ENCODE results near the gene TH. TPM values are rescaled to one million over a fixed set of nuclear protein-coding genes. Genes with fewer than 3 reads are reported as not detected.
"Not testable (repeated sequence)": the region's sequence is repeated elsewhere in the genome, so short reads cannot be mapped to it uniquely, and the experiment has no call there.

The TH gene
- total RNA-seq, 2 donors from 2014 or later: not detected

DNA sequence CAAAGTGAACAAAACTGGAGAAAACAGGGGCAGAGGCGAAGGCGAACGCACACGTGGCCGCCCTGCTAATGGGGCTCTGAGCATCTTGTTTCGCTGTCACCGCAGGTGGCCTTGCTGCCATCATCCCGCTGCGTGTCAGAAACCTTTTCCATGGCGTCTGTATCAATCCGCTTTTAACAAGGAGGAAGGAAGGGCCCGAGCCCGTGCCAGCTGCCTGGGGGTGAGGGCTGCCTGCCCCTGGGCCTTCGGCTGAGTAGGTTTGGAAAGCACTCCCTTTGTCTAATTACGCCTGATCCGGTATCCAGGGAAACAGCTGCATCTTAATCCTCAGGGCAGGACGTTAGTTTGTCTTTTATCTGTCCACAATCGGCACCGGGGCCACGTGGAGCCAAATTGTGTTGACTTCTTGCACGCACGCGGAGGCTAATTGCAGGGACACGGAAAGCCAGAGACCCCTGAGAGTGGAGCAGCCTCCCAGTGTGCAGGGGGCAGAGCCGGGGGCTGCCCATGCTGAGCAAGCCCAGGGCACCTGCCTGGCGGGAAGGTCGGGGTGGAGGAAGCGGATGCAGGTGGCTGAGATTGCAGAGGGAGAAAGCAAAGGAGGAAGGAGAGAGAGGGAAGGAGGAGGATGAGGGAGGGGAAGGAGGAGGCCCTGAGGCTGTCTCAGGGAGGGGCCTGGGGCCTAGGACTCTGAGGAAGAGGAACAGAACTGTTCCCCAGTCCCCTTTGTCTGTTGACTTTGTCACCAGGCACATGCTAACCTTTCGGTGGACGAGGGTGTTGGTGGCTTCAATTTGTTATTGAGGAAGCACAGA lies 19.2 kb upstream of the TH start:
- Mint-ChIP-seq H3K9me3 (no peaks in the 10 kb centered on the region), H3K27ac (no peak overlapping the region), H3K36me3 (no peaks in the 10 kb centered on the region)
- no peak for ATAC-seq
- DNase-seq (ENCODE audit: low spot score in 2 of 2): no peak

DNA sequence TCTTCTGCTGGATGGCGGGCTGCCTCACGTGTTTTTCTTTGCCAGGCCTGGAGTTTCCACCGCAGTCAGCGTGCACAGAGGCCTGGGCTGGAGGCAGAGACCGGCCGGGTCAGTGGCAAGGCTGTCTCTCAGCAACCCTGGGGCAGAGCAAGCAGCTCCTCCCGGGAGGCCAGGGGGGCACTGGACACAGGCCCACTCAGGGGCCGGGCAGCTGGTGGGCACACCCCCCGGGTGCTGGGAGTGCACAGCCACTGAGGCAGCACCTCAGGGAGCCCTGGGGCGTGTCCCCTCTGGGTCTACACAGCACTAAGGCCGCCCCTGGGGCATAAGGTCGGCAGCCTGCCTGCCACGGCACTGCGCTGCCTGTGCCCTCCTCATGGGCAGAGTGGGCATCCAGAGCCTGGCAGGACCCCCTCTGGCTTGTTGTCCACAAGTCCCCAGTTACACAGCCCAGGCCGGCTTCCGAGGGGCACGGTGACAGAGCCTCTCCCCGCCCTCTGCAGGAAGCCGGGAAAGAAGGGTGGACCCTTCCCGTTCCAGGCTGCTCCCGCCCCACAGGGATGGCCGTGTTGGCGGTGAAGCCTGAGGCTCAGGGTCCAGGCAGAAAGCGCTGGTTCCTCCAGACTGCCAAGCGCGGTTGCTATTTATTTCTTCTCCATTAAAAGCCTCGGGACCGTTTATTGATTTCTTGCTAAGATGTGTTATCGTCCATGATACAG lies 18.5 kb upstream of the TH start:
- Mint-ChIP-seq H3K27ac (no peak overlapping the region), H3K9me3 (no peaks in the 10 kb centered on the region), H3K36me3 (no peaks in the 10 kb centered on the region)
- ATAC-seq: no peak
- DNase-seq (ENCODE audit: low spot score in 2 of 2): no peak

DNA sequence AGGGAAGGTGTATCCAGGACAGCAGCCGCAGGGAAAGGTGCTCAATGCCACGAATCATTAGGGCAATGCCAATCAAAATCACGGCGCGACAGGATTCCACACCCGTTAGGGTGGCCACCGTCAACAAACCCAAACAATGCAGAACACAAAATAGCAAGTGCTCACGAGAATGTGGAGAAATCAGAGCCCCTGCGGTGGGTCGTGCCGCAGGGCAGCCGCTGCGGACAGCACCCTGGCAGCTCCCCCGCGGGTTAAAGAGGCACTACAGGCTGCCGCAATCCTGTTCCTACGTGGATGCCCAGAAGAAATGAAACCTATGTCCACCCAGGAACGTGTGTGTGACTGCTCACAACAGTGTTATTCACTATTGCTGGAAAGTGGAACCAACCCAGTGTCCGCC lies 17.1 kb upstream of the TH start:
- no peak for ATAC-seq
- H3K9me3 Mint-ChIP-seq: no peaks in the 10 kb centered on the region
- no peak for DNase-seq (ENCODE audit: low spot score in 2 of 2)
- no peaks in the 10 kb centered on the region for H3K36me3 Mint-ChIP-seq
- no peak overlapping the region for H3K27ac Mint-ChIP-seq

DNA sequence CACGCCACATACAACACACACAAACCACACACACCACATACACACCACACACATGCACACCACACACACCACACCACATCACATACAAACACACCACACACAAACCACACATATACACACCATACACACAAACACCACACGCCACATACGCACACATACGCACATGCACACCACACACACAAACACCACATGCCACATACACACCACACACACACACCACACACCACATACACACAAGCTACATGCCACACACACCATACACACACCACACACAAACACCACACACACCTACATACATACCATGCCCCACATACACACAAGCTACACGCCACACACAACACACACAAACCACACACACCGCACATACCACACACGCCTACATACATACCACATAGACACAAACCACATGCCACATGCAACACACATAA lies 15.7 kb upstream of the TH start:
- no peak for ATAC-seq
- DNase-seq (ENCODE audit: low spot score in 2 of 2): no peak
- no peaks in the 10 kb centered on the region for H3K36me3 Mint-ChIP-seq
- no peak overlapping the region for H3K27ac Mint-ChIP-seq
- H3K9me3 Mint-ChIP-seq: no peaks in the 10 kb centered on the region

DNA sequence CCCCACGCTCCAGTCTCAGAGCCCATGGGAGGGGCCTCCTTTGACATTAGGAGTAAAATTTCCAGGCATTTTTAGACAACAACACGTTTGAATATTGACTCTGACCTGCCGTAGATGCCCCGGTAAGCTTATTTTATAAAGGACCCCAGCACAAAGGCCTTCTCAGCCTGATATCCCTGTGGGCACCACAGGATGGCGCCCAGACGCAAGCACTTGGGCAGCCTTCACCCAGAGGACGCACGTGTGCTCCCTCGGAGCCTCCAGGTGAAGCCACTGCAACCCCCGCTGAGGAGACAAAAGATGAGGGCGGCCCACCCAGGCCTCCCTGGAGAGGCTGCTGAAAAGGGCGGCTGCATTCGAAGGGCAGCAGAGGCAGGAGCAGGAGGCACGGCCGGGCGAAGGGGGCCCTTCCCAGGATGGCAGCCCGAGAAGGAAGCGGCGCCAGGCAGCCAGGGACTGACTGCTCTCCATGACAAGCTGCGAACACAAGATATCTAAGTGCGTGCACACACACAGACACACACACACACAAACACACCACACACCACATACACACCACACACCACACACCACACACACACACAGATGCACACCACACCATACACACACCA lies 15.2 kb upstream of the TH start:
- ATAC-seq: peak; percentile 65 to 91
- Mint-ChIP-seq H3K27ac (no peak overlapping the region), H3K9me3 (no peaks in the 10 kb centered on the region), H3K36me3 (no peaks in the 10 kb centered on the region)
- peak in 1 of 2 donors; percentile 57 for DNase-seq (ENCODE audit: low spot score in 2 of 2)

DNA sequence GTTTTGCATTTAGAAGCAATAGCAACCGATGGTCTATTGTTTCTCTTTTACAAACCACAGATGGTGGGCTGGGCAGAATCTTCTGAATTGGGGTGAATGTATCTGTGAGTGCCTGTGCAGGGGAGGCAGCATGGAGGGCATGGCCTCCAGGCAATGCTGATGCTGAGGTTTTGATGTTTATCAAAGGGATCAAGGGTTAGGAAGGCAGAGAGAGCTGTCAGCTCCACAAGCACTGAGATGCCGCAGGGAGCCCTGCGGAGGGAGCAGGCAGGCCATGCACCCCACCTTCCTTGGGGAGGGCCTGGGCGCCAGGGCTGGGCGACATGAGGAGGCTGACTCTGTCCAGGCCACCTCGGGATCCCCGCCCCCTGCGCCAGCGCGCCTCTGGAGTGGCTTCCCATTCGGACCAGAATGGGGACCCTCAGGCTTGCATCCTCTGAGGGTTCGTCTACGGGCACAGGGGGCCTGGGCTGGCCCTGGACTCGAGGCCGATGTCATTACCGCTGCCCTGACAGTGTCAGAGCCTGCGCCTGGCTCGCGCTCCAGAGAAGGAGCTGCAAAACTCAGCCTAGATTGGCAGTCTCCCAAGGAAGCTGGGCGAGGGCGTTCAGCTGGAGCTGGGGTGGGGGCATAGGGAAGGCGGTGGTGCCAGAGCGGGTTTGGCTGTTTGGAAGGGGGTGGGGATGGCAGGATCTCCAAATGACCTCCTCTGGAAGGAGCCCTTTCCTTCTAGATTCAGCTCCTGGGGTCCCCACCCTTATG lies 13.9 kb upstream of the TH start:
- DNase-seq (ENCODE audit: low spot score in 2 of 2) (no peak), ATAC-seq (no peak)
- Mint-ChIP-seq H3K9me3 (no peaks in the 10 kb centered on the region), H3K36me3 (no peaks in the 10 kb centered on the region), H3K27ac (no peak overlapping the region)

DNA sequence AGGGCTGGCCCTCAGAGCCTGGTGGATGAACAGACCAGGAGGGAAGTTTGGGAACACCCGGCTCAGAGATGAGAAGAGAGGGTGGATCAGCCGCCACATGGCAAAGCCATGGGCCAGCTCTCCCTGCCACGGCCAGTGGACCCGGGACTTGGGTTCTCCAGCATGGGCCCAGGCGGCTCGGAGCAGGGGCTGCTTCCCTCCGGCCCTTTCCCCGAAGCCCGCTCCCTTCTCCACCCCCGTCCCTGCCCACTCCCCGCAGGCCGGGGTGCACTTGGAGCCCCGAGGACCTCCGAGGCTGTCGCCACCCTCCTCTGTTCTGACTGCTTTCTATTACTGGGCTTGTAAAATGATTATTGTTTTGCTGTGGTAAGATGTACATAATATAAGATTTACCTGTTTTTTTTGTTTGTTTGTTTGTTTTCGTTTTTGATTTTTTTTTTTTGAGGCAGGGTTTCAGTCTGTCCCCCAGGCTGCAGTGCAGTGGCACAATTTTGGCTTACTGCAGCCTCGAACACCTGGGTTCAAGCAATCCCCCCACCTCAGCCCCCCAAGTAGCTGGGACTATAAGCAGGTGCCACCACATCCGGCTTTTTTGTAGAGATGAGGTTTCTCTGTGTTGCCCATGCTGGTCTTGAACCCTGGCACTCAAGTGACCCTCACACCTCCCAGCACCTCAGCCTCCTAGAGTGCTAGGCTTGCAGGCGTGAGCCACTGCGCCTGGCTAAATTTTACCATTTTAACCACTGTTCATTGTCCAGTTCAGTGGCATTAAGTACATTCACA lies 11.3 kb upstream of the TH start:
- no peak for DNase-seq (ENCODE audit: low spot score in 2 of 2)
- no peak overlapping the region for H3K27ac Mint-ChIP-seq
- H3K9me3 Mint-ChIP-seq: no peaks in the 10 kb centered on the region
- no peak for ATAC-seq
- no peaks in the 10 kb centered on the region for H3K36me3 Mint-ChIP-seq

DNA sequence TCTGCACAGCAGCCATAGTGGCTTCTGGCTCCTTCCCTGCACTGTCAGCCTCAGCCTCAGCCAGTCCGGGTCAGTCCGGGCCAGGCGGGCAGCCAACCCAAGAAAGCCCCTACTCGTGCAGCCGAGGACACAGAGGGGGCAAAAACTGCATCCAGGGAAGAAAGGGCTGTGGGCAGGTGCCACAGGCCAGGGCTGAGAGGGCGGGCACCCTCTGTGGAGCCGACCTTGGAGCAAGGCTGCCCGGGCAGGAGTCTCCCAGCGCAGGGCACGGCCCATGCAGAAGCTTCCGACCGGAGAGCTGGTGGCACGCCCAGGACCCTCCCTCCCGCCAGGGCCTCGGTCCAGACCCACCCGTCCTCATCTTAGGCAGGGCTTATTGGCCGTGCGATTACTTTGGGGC lies 10.5 kb upstream of the TH start:
- Mint-ChIP-seq H3K27ac (no peak overlapping the region), H3K9me3 (no peaks in the 10 kb centered on the region), H3K36me3 (no peaks in the 10 kb centered on the region)
- DNase-seq (ENCODE audit: low spot score in 2 of 2) (no peak), ATAC-seq (no peak)

DNA sequence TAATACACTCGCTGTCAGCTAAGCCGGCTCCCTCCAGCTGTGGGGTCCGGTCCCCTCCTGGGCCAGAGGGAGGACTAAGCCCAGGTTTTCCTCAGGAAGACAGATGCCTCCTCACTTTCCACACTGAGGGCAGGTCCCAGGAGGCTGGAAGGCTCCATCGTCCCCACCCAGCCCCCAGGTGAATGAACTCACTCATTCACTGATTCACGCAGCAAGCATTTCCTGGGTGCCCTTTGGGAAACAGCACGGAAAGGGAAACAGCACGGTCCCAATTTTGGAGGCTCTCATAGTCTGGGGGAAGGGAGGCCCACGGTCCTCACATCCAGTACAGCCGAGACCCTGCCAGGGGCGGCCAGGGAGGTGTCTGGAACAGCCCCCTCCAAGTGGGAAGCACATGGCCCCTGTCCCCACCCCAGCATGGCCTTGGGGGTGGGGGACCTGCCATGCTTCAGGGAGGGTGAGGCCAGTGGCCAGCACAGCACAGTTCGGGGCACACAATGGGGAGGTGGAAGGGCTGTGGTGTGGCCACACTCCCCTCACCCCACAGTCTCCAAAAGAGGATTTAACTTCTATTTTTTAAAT lies 9.3 kb upstream of the TH start:
- no peak overlapping the region for H3K27ac Mint-ChIP-seq
- no peak for DNase-seq (ENCODE audit: low spot score in 2 of 2)
- no peaks in the 10 kb centered on the region for H3K36me3 Mint-ChIP-seq
- H3K9me3 Mint-ChIP-seq: no peaks in the 10 kb centered on the region
- no peak for ATAC-seq

DNA sequence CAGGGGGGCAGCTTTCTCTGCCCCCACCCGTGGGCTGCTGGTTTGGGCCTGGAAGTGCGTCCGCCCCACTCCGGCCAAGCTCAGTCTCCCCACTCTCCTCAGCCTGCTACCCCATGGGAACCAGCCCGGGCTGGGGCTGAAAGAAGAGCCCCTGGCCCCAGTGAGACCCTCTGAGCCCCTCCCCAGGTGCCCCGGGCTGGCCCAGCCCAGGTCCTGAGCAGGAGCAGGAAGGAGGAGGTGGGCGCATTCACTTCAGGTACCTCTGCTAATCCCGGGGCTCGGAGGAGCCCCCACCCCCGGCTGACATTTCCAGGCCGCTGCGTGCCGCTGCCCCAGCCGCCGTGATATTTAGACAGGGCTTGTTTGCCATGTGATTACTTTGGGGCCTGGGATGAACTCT lies 8.7 kb upstream of the TH start:
- Mint-ChIP-seq H3K27ac (no peak overlapping the region), H3K36me3 (no peaks in the 10 kb centered on the region), H3K9me3 (no peaks in the 10 kb centered on the region)
- DNase-seq (ENCODE audit: low spot score in 2 of 2) (no peak), ATAC-seq (no peak)

DNA sequence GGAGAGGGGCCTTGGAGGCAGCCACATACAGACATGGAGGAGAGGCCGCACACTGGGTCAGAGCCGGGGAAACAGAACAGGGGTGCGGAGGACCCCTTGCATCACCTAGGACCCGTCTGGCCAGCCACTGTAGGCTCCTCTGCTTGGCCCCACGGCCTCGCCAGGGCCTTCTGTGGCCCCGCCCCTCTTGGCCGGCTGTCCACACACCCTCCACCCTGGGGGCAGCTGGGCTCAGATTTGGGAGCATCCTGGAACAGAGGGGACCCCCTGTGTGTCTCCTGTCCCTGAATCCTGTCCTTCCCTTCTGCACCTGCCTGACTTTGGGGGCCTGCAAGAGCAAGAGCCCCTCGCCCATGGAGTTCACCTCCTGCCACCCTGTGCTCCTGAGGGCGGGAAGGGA lies 7.9 kb upstream of the TH start:
- Mint-ChIP-seq H3K9me3 (no peaks in the 10 kb centered on the region), H3K36me3 (no peaks in the 10 kb centered on the region), H3K27ac (no peak overlapping the region)
- ATAC-seq (no peak), DNase-seq (ENCODE audit: low spot score in 2 of 2) (no peak)

DNA sequence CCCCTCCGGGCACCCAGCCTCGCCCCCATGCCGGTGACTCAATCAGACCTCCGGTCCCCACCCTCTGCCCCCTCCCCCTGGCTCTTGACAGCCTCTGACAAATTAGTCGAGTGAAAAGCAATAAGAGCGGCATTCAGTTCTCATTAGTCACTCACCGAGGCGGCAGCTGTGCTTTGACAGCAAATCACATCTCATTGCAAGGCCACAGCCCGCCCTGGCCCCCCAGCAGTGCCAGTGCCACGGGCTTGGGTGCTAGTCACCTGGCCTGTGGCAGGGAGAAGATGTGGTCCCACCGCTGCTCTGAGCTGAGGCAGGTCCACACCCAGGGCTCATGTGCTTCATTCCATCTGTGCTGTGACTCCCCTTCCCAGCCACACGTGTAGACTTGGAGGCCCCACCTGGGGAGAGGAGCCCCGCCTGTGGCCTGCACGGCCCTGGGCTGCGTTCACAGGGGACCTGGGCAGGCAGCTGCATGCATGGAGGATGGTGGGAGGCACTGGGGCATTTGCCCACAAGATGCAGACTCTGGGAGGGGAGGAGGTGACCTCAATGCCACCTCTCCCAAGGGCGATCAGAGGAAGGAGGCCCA lies 7.4 kb upstream of the TH start:
- no peak overlapping the region for H3K27ac Mint-ChIP-seq

DNA sequence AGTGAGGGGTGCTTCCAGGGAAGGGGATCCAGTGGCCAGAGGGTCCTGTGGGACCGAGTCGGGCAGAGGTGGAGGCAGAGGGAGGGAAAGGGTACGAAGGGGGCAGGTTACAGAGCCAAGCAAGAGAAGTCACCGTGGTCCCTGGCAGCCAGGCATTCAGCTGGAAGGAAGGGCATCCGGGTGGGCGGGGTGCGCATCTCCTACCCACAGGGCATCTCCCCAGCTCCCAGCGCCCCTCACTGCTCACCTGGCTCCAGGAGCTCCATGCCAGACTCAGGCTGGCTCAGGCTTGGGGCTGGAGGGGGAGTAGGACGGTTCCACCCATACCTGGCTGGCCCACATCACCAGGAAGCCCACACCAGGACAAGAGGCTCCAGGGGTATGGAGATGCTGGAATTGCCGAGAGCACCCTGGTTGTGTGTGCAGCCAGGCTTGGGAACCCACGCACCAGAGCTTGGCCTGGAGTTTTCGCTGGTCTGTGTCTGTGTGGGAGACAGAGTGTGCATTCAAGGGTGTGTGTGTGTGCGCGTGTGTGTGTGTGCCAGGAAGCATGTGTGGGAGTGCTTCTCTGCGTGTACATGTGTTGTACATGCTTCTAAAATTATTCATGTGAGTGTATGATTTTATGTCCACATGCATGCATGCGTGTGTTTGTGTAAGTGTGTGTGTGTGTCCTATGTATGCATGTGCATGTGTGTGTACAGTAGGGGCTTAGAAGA lies 6.6 kb upstream of the TH start:
- H3K9me3 Mint-ChIP-seq; H3K36me3 Mint-ChIP-seq; DNase-seq (ENCODE audit: low spot score in 2 of 2); ATAC-seq; H3K27ac Mint-ChIP-seq: not testable (repeated sequence)

More for the DNA sequence above, 7.4 kb upstream of the TH start:
- DNase-seq (ENCODE audit: low spot score in 2 of 2) (no peak), ATAC-seq (no peak)
- H3K36me3 Mint-ChIP-seq: no peaks in the 10 kb centered on the region
- no peaks in the 10 kb centered on the region for H3K9me3 Mint-ChIP-seq

DNA sequence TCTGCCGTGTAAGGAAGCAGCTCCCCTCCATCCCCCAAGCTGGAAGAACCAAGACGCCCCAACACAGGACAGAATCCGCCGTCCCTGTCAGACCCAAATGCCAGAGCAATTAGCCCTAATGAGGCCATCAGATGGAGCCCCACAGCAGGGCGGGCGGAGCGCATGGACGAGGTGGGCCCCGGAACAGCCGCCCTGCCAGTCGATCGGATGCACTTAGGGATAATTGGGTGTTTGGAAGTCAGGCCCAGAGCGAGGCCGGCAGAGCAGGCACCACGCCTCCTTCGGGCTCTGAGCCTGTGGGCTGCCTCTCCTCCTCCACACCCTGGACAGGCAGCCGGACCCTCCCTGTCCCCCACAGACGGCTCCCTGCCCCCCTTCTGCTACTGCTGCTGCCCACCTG lies 5.5 kb upstream of the TH start:
- Mint-ChIP-seq H3K27ac (no peak overlapping the region), H3K36me3 (no peaks in the 10 kb centered on the region), H3K9me3 (no peaks in the 10 kb centered on the region)
- no peak for DNase-seq (ENCODE audit: low spot score in 2 of 2)
- no peak for ATAC-seq

DNA sequence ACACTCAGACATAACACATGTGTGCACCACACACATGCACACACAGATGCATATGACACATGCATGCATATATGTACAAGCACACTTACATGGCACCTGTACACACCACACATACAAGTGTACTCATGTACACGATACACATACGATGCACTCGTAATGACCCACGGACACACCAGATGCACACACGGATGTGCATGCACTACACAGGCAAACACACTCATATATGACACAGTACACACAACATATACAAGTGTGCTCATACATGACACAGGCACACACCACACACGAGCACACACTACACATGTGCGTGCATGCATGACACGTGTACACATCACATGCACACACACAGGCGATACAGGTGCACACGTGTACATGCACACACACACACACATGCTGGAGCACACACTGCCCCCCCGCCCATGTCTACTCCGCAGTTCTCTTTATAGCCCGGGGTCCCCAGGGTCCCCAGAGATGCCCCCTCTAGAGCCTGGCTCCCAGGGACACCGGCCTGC lies 4.8 kb upstream of the TH start:
- H3K9me3 Mint-ChIP-seq: no peaks in the 10 kb centered on the region
- ATAC-seq (no peak), DNase-seq (ENCODE audit: low spot score in 2 of 2) (no peak)
- no peak overlapping the region for H3K27ac Mint-ChIP-seq
- no peaks in the 10 kb centered on the region for H3K36me3 Mint-ChIP-seq
